ENCODE measurements around the gene THADA. TPM values are rescaled to one million over a fixed set of nuclear protein-coding genes. Genes with fewer than 3 reads are reported as not detected.

THADA gene
- total RNA-seq, 1 donor = 33.2 TPM

DNA sequence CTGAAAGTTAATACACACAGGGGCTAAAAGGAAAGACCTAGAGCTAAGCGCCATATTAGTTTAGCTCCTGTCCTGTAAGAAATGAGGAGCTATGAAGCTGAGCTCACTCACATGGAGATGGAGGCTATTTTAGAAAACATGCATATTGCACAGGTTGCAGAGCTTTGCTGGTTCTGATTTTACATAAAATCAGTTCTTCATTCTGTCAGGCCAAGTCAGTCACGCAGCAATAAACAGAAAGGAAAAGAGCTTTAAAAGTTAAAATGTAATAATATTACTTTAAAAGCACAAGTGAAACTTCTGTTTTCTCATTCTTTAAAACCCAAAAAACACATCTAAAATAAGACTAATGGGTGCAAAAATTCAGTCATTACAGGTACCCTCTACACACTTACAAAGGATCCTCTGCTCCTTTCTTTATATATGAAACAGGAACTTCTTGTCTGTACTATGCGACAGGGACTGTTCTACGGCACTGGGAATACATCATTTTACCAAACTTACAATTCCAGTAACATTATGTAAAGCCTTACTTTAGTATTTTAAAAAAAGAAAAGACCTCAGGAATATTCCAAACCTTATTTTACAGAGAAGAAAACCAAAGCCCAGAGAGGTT lies 113.8 kb downstream of the THADA start:
- no peak overlapping the region for H3K4me3 ChIP-seq (ENCODE audit: low read depth, low read length)
- no peak for DNase-seq (ENCODE audit: low read depth)

GRCh38 chr2:43480874-43481273 lies 115.0 kb downstream of the THADA start:
- TF ChIP-seq, protein P1, sequence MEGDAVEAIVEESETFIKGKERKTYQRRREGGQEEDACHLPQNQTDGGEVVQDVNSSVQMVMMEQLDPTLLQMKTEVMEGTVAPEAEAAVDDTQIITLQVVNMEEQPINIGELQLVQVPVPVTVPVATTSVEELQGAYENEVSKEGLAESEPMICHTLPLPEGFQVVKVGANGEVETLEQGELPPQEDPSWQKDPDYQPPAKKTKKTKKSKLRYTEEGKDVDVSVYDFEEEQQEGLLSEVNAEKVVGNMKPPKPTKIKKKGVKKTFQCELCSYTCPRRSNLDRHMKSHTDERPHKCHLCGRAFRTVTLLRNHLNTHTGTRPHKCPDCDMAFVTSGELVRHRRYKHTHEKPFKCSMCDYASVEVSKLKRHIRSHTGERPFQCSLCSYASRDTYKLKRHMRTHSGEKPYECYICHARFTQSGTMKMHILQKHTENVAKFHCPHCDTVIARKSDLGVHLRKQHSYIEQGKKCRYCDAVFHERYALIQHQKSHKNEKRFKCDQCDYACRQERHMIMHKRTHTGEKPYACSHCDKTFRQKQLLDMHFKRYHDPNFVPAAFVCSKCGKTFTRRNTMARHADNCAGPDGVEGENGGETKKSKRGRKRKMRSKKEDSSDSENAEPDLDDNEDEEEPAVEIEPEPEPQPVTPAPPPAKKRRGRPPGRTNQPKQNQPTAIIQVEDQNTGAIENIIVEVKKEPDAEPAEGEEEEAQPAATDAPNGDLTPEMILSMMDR (IDR thresholded peaks at IDR 0.05; ENCODE audit: insufficient read depth, low read depth, low read length) = no peak
- no peak overlapping the region for H3K4me3 ChIP-seq (ENCODE audit: low read depth, low read length)
- no peak for DNase-seq (ENCODE audit: low read depth)

More for the DNA sequence above, 113.8 kb downstream of the THADA start:
- TF ChIP-seq, protein P1 (IDR thresholded peaks at IDR 0.05; ENCODE audit: insufficient read depth, low read depth, low read length) = no peak

DNA sequence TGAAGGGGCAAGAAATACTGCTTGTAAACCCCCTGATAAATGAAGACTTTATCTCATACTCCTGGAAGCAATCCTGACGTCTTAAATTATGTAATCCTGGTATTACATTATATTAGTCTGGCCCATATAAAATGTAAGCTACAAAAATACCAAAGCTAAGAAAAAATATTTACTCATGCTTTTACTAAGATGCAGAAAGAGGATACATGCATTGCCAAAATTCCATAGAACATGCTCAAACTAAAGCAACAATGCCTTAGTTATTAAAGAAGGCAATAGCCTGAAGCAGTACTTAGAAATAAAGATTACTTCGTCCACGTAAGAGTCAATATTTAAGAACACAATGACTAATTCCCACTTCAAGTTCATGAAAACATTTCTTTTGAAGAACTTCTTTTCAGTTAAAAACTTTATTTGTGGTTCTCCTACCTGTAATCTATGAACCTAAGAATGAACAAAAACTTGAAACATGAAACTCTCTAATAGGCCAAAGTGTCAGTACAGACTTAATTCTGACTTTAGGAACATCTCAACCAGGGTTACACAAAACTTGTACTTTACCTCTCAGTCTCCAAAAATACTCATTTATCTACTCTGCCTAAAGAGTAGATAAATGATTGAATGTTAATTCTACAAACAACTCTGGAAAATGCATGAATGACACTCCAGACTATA lies 117.3 kb downstream of the THADA start:
- TF ChIP-seq, protein P1 (IDR thresholded peaks at IDR 0.05; ENCODE audit: insufficient read depth, low read depth, low read length) = no peak
- H3K4me3 ChIP-seq (ENCODE audit: low read depth, low read length) = no peak overlapping the region
- peak; percentile 45 for DNase-seq (ENCODE audit: low read depth)

DNA sequence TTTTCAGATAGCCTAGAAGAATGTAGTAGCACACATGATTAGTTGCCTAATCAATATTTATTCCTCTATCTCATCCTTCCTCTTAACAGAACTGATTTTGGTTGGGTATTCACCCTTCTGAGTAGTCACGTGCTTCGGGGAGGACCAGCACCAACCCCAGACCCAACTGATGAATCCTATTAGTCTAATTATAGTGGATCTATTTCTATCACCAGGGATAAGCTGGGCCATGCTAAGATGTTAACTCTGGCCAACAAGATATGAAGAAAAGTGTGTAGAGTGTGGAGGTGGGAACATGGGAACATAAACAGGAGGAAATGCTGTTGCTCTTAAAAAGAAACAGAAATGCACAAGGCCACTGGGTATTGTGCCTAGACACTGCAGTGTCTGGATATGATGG lies 119.9 kb downstream of the THADA start:
- TF ChIP-seq, protein P1 (IDR thresholded peaks at IDR 0.05; ENCODE audit: insufficient read depth, low read depth, low read length) = no peak
- no peak overlapping the region for H3K4me3 ChIP-seq (ENCODE audit: low read depth, low read length)
- no peak for DNase-seq (ENCODE audit: low read depth)

DNA sequence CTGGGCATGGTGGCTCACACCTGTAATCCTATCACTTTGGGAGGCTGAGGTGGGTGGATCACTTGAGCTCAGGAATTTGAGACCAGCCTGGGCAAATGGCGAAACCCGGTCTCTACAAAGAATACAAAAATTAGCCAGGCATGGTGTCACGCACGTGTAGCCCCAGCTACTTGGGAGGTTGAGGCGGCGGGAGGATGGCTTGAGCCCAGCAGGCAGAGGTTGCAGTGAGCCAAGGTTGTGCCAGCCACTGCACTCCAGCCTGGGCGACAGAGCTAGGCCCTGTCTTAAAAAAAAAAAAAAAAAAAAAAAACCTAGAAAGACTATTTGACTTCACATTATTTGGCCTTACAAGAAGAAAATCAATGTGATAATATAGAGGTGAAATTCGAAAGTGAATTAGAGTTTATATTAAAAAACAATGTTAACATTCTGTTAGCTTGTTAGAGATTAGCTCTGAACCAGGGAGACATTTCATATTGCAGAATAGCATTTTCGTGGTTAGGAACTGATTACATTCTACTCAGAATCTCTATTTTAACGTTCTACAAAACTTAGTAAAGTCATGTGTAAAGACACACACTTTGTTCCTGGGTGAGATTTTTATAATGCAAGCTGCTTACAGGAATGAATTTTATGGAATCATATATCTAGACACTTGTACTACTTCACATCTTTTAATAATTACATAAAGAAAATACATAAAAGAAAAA lies 120.5 kb downstream of the THADA start:
- peak; percentile 51 for DNase-seq (ENCODE audit: low read depth)
- TF ChIP-seq, protein P1 (IDR thresholded peaks at IDR 0.05; ENCODE audit: insufficient read depth, low read depth, low read length) = no peak
- no peak overlapping the region for H3K4me3 ChIP-seq (ENCODE audit: low read depth, low read length)

GRCh38 chr2:43474273-43474672 lies 121.6 kb downstream of the THADA start:
- DNase-seq (ENCODE audit: low read depth) = no peak
- no peak overlapping the region for H3K4me3 ChIP-seq (ENCODE audit: low read depth, low read length)
- TF ChIP-seq, protein P1 (IDR thresholded peaks at IDR 0.05; ENCODE audit: insufficient read depth, low read depth, low read length) = no peak

All from fibroblast of villous mesenchyme (primary cell).